Right ventricle myocardium inferior (tissue), 1 donor: ENCODE measurements around the gene INPP4A. TPM values are rescaled to one million over a fixed set of nuclear protein-coding genes. Genes with fewer than 3 reads are reported as not detected.
A peak's percentile ranks its signal among the peaks of the same experiment; 100 is the strongest.

Source experiments
- ATAC-seq: fragments of 200-7000 bp; cut with Tn5 transposase; one replicate; pipeline ENCODE4 v1.9.1; 2020; ENCODE audit warnings: mild to moderate bottlenecking, moderate library complexity
- DNase-seq: peaks from one replicate; pipeline ENCODE4 v3.0.0; 2021; ENCODE audit errors: missing footprints
- intact Hi-C: fragments of 100-400 bp; cut with DNase I; formaldehyde crosslinking; loops from one replicate; pipeline ENCODE4 v1.11.0; 2022
- total RNA-seq: library from RNA; stranded (reverse); fragmentation: NEBNext Ultra II Directional; extraction: Animal tissue kit (Norgen Biotek cat#: 25700); gene quantifications from one replicate; pipeline ENCODE4 v1.2.1, GENCODE V29; 2021
- donor health status: DM: no; HTN: yes; CAD: no; lungs with severe emphysema.

INPP4A gene
- total RNA-seq, 1 donor from 2014 or later: 14.7 TPM

GRCh38 chr2:98484652-98485452 lies 40.2 kb downstream of the INPP4A start:
- ATAC-seq: no peak
- DNase-seq: no peak
- intact Hi-C loops: no loop called here

DNA sequence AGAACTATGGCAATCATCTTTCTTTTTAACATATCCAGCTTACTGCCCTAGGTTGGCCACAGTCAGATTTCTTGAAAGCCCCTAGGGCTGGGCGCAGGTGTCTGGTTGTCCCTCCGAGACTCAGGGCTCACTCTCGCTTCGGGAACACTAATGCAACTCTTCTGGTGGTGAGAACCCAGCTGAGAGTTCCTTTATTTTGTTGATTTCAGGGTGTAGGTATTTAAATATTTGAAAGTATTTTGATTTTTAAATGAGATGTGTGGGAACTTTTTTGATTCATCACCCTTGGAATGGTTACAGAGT lies 40.7 kb downstream of the INPP4A start:
- intact Hi-C loops: no loop called here
- ATAC-seq (no peak), DNase-seq (no peak)

DNA sequence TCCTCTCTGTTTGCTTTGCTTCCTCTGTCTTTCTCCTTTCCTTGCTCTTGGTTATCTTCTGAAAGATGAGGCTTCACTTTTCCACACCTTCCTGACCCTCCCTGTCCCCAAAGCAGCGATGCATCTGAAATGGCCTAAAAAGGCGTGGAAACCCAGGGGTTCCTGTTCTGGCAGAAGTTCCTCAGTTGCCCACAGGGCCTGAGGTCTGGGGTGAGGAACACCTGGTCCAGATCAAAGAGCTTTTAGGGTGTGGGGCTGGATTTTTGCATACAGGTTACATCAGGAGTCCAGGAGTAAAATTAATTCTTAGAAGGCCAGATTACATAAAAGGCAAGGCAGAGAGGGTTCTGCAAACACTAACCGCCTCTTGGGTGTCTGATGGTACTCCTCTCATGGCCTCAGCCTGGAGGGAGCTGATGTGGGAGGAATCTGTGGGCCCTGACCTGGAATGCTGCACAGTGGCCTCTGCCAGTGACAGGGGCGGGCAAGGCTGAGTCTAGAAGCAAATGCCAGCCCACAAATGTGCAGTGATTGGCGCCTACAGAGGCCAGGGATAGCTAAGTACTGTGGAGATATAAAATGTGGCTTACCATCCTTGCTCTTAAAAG lies 41.8 kb downstream of the INPP4A start:
- intact Hi-C loops: no loop called here
- DNase-seq: no peak
- ATAC-seq: no peak

DNA sequence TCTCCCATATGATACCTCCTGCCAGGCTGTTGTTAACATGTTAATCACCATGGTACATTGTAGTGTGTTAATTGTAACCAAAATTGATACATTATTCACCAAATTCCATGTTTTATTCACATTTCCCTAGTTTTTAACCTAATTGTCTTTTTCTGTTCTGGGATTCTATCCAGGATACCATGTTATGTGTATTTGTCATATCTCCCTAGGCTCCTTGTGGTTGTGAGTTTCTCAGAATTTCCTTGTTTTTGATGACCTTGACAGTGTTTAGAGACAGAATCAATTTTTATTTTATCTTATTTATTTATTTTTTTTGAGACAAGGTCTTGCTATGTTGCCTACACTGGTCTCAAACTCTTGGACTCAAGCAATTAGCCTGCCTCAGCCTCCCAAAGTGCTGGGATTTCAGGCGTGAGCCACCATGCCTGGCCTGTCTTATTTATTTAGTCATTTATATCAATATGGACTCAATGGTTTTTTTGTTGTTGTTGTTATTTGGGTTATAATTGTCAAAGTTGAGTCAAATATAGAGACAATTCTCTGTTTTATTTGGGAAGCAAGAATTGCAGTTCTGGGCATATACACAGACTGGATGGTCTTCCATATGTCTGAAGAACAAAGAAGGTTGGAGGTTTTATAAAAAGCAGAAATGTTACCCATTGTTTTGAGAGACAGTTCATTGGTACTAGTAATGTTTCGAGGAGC lies 42.6 kb downstream of the INPP4A start:
- intact Hi-C loops: no loop called here
- DNase-seq (no peak), ATAC-seq (no peak)

DNA sequence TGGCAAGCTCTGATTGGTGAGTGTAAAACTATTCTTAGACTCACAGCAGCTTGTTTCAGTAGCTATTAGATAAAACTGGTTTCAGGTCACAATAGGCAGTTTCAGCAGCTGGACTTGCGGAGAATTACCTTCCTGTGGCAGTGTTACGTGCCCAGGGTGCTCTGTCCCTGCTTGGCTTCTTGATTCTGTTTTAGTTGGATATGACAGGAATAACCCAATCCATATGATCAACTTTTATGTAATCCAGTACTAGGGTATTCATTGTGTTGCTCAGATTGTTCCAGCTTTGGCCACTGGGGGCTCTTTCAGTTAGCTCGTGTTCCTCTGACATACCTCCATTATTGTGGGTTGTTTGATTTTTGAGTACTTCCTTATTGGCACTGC lies 43.1 kb downstream of the INPP4A start:
- intact Hi-C loops: no loop called here
- ATAC-seq (no peak), DNase-seq (no peak)

- ATAC-seq (no peak), DNase-seq (no peak)
- intact Hi-C loops: no loop called here
Measured at GRCh38 chr2:98488252-98488651, 43.6 kb downstream of the INPP4A start.

DNA sequence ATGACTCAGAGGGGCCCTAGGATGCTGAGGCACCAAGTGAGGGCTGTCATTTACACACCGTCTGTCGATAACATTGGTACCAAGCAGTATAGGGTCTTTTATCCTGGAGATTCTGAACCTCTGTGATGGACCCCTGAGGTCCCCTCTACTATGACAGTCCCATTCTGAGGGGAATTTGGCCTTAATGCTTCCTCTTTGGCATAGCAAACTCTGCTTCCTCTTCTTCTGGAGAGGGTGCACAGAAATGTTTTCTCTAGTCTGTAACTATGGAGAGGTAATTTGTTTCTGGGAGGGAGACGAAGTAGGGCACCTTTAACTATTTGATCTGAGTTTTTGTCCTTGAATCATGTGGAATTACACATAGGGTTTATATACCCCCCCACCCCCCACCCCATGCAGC lies 44.8 kb downstream of the INPP4A start:
- DNase-seq (no peak), ATAC-seq (no peak)
- intact Hi-C loops: loop anchor here (1.0 kb wide), 1 partner anchor 8 kb away; no protein-coding TSS in a partner anchor

DNA sequence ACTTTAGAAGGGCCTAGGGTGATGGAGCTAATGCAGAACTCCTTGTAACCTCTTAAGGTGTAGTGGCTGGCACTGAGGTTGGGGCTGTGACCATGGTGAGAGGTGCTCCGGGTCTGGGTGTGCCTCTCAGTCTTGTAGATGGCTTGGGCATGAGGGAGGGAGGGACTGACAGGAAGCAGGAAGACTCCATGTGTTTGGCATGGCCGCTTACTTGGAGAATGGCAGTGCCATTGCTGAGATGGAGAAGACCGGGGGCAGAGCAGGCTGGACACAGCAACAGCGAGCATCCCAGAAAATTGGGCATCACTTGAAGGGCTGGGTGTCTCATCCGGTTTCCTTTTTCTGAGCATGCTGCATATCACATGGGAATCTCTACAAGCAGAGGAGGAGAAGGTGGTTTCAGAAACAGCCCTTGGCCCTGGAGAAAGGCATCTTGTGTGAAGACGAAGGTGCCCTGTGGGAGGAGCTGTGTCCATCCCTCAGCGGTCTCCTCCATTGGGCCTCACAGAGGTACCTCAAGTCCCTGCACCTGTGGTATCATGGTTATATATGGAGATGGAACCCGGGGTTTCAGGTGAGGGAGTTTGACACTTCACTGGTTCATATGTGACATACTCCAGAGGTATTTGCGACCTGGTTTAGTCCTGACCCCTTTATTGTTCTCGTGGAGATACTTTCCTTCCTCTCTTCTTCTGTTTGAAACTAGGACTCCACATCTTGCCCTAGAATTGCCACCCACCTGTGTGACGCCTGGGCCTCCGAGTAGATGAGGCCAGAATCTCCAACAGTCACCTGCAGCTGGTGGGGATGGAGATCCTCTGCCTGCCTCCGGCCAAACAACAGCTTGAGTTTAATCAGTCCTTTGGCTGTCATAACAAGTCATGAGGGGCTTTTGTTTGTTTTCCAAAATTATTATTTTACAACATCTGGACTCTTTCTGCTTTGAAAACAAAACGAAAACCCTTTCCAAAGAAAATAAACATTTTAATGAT lies 45.6 kb downstream of the INPP4A start:
- intact Hi-C loops: loop anchor here (1.0 kb wide), 1 partner anchor 9 kb away; no protein-coding TSS in a partner anchor
- DNase-seq (no peak), ATAC-seq (no peak)

DNA sequence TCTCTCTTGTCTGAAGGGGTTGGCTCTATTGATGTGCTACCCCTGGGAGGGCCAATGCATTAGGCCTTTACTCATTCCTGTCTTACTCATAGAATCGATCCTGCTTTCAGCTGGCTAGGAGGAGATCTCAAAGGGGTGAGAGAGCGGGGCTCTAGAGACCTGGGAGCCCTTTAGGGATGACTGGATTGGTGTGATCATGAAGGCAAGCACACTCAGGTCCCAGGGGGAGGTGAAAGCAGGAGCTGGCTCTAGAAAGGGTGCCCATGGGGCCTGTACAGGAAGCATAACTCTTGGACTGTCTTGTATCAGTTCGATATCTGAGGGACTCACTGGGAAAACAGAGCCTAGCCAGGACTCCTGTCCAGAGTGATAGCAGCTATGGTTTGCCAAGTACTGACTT lies 47.8 kb downstream of the INPP4A start:
- DNase-seq (no peak), ATAC-seq (peak; percentile 35)
- intact Hi-C loops: no loop called here

GRCh38 chr2:98494699-98495098 lies 50.0 kb downstream of the INPP4A start:
- ATAC-seq: no peak
- intact Hi-C loops: no loop called here
- DNase-seq: no peak

GRCh38 chr2:98496750-98497493 lies 52.3 kb downstream of the INPP4A start:
- DNase-seq (no peak), ATAC-seq (peak; percentile 40)
- intact Hi-C loops: no loop called here

- ATAC-seq: no peak
- intact Hi-C loops: no loop called here
- no peak for DNase-seq
Measured at GRCh38 chr2:98498703-98499440, 54.2 kb downstream of the INPP4A start.

DNA sequence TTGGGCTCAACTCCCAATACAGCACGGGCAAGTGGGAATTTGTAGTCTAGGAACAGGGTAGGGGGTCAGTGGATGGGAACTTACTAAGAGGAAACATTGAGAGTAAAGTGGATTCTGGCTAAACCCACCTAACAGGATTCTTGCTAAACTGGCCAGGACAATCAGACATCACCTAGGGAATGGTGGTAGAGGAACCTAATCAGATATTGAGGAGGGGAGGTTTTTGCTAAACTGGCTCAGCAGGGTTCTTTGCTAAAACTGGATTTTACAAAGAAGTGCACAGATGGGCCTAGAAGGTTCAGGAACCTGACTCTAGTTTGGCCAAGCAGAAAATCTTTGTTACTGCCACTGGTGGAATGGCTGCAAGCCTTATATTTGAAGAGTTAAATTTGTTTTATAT lies 55.9 kb downstream of the INPP4A start:
- intact Hi-C loops: loop anchor here (5.0 kb wide), 1 partner anchor 53 kb away; no protein-coding TSS in a partner anchor
- DNase-seq (no peak), ATAC-seq (no peak)

DNA sequence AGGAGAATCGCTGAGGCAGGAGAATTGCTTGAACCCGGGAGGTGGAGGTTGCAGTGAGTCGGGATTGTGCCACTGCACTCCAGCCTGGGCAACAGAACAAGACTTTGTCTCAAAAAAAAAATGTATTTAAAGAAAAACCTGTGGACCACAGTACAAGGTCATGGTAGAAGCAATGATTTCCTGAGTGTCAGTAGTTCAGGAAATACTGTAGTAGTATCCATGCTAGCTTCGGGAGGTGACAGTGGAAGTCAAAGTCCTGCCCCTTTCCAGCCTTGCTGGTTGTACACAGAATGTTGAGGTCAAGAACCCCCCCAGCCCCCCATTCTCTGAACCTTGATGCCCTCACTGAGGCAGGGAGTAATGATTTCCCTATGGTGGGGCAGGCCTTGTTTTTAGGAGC lies 56.6 kb downstream of the INPP4A start:
- intact Hi-C loops: loop anchor here (5.0 kb wide), 1 partner anchor 54 kb away; no protein-coding TSS in a partner anchor
- DNase-seq: no peak
- no peak for ATAC-seq

DNA sequence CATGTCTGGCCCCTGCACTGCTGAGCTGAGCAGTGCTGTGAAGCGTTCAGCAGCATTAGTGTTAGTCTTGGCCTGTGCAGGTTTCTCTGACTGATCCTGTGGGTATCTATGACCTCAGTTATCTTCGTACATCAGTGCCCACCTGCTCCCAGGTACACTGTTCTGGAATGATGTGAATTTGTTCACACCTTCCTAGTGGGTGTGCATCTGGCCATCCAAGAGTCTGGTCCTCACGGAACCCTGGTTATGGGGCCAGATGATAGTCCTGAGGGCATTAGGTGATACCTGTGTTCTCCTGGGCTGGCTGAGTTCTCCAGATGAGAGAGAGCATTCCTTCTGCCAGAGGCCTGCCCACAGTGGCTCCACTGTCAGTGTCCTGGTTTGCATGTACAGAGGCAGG lies 57.2 kb downstream of the INPP4A start:
- intact Hi-C loops: loop anchor here (5.0 kb wide), 1 partner anchor 55 kb away; no protein-coding TSS in a partner anchor
- ATAC-seq (no peak), DNase-seq (no peak)

DNA sequence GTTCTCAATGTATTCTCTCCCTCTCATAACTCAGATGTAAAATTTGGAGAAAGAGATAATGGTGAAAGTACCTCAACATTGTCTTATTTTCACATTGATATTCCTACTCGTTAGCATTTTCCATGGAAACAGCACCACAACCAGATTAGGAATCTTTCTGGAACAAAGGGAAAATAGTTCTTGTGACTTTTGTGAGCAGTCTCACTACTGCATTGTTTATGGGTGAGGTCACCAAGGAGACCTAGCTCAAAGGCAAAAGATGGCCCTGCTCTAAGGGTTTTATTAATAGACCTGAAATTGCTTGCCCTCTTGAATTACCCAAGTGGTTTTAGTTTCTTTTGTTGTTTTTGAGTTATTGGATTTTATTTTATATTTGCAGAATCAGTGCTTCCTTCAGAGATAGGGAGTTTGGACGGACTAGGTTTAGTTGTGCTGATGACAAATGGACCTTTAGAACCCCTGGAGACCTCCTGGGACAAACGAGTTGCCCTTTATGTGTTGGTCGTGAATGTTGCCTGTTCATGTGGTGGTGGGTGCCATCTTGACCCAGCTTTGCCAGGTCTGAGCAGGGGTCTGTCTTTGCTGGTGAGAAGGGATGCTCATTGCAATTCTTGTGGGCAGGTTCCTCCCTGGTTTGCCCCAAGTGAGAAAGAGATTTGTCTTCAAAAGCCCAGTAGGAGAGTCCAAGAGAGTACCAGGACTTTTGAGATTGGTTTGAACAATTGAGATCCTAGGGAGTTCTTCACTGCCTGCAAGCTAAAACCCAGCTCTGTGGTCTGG lies 58.1 kb downstream of the INPP4A start:
- intact Hi-C loops: loop anchor here (5.0 kb wide), 1 partner anchor 55 kb away; no protein-coding TSS in a partner anchor
- DNase-seq: no peak
- ATAC-seq: no peak
